GM21367 (cell line): ENCODE measurements around the gene ZNF665.
"Not testable (repeated sequence)": the region's sequence is repeated elsewhere in the genome, so short reads cannot be mapped to it uniquely, and the experiment has no call there.

Experiments
- ATAC-seq: cut with Tn5 transposase; IDR thresholded peaks from one replicate; pipeline ENCODE4 v1.9.1; 2021; ENCODE audit not compliant: unreplicated experiment

ZNF665 gene

GRCh38 chr19:53192771-53193534 is at the start of gene ZNF665:
TSS of gene ZNF665 (minus strand) at chr19:53193358. CDS start at chr19:53182898, 10,460 bp downstream.
- no peak for ATAC-seq

- ATAC-seq = no peak
These were observed 44.1 kb upstream of the ZNF665 start for GRCh38 chr19:53237114-53237777.

GRCh38 chr19:53224606-53225005 is 31.4 kb upstream of the ZNF665 start:
- ATAC-seq = no peak

GRCh38 chr19:53222716-53223115 is 29.6 kb upstream of the ZNF665 start:
- ATAC-seq = not testable (repeated sequence)

GRCh38 chr19:53212703-53213320 is 19.7 kb upstream of the ZNF665 start:
- no peak for ATAC-seq

- ATAC-seq = not testable (repeated sequence)
These were observed 18.4 kb upstream of the ZNF665 start for GRCh38 chr19:53211554-53211953.

- no peak for ATAC-seq
These were observed 3.7 kb upstream of the ZNF665 start for GRCh38 chr19:53196777-53197396.

- no peak for ATAC-seq
These were observed 2.2 kb upstream of the ZNF665 start for GRCh38 chr19:53195265-53195903.

- no peak for ATAC-seq
These were observed 521 bp upstream of the ZNF665 start for GRCh38 chr19:53193535-53194222.

GRCh38 chr19:53190253-53190652 is 2.9 kb downstream of the ZNF665 start:
- no peak for ATAC-seq

- ATAC-seq = not testable (repeated sequence)
These were observed 3.4 kb downstream of the ZNF665 start for GRCh38 chr19:53189691-53190198.

- ATAC-seq = not testable (repeated sequence)
These were observed 7.8 kb downstream of the ZNF665 start for GRCh38 chr19:53185155-53185882.

- ATAC-seq = no peak
These were observed 9.9 kb downstream of the ZNF665 start for GRCh38 chr19:53183146-53183764.

- ATAC-seq = no peak
These were observed 11.0 kb downstream of the ZNF665 start for GRCh38 chr19:53182202-53182601.

GRCh38 chr19:53177986-53178385 is 15.2 kb downstream of the ZNF665 start:
- ATAC-seq = no peak

- no peak for ATAC-seq
These were observed 20.3 kb downstream of the ZNF665 start for GRCh38 chr19:53172889-53173288.

- ATAC-seq = no peak
These were observed 27.5 kb downstream of the ZNF665 start for GRCh38 chr19:53165691-53166091.

- ATAC-seq = no peak
These were observed 32.0 kb downstream of the ZNF665 start for GRCh38 chr19:53161123-53161522.

GRCh38 chr19:53160350-53160749 is 32.8 kb downstream of the ZNF665 start:
- no peak for ATAC-seq
